Upper lobe of right lung (tissue), 1 donor: ENCODE data around the gene LGI1. TPM values are rescaled to one million over a fixed set of nuclear protein-coding genes. Genes with fewer than 3 reads are reported as not detected.
"Not testable (repeated sequence)": the region's sequence is repeated elsewhere in the genome, so short reads cannot be mapped to it uniquely, and the experiment has no call there.

Experiments
- ATAC-seq: fragments of 200-7000 bp; cut with Tn5 transposase; one replicate; pipeline ENCODE4 v1.9.1; 2020; ENCODE audit warnings: mild to moderate bottlenecking, moderate library complexity
- DNase-seq: peaks from one replicate; pipeline ENCODE4 v3.0.0-alpha.2; 2020
- H3K27ac ChIP-seq: fragments of 200-600 bp; one replicate; pipeline ENCODE4 v1.8.0; 2022
- H3K27me3 ChIP-seq: fragments of 200-600 bp; one replicate; pipeline ENCODE4 v1.8.0; 2022; ENCODE audit warnings: mild to moderate bottlenecking
- H3K36me3 ChIP-seq: fragments of 200-600 bp; one replicate; pipeline ENCODE4 v1.8.0; 2022
- H3K4me1 ChIP-seq: fragments of 200-600 bp; one replicate; pipeline ENCODE4 v1.8.0; 2022
- H3K4me3 ChIP-seq: fragments of 200-600 bp; one replicate; pipeline ENCODE4 v1.8.0; 2022; ENCODE audit warnings: mild to moderate bottlenecking
- H3K9me3 ChIP-seq: fragments of 200-600 bp; one replicate; pipeline ENCODE4 v1.8.0; 2022
- intact Hi-C: fragments of 100-400 bp; cut with DNase I; formaldehyde crosslinking; loops from one replicate; pipeline ENCODE4 v1.11.0; 2022
- total RNA-seq: library from RNA; stranded (reverse); fragmentation: NEBNext Ultra II Directional; extraction: Animal tissue kit (Norgen Biotek cat#: 25700); gene quantifications from one replicate; pipeline ENCODE4 v1.2.1, GENCODE V29; 2021
- TF ChIP-seq, protein P1 (sequence below): fragments of 200-600 bp; IDR thresholded peaks from one replicate; pipeline ENCODE4 v1.8.0; 2022; ENCODE audit warnings: antibody characterized with exemption
- donor health status: DM: no; HTN: yes; CAD: no; lungs with severe emphysema.

Gene LGI1
- total RNA-seq, 1 donor from 2014 or later, result not detected

DNA sequence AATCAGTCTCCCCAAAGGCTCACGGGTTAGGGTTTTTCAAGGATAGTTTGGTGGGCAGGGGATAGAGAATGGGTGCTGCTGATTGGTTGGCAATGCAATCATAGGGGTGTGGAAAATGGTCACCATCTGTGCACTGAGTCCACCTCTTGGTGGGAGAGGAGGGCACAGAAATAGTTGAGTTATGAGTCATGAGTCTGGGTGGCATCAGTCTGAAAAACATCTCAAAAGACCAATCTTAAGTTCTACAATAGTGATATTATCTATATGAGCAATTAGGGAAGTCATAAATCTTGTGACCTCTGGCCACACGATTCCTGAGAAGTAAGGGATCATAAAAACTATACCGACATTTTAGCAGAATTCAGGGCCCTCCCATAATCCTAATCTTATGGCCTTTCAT, 62.7 kb downstream of the LGI1 start:
- no peak overlapping the region for H3K27ac ChIP-seq
- H3K4me3 ChIP-seq, result no peak overlapping the region
- H3K4me1 ChIP-seq, result no peaks in the 10 kb centered on the region
- TF ChIP-seq, protein P1, sequence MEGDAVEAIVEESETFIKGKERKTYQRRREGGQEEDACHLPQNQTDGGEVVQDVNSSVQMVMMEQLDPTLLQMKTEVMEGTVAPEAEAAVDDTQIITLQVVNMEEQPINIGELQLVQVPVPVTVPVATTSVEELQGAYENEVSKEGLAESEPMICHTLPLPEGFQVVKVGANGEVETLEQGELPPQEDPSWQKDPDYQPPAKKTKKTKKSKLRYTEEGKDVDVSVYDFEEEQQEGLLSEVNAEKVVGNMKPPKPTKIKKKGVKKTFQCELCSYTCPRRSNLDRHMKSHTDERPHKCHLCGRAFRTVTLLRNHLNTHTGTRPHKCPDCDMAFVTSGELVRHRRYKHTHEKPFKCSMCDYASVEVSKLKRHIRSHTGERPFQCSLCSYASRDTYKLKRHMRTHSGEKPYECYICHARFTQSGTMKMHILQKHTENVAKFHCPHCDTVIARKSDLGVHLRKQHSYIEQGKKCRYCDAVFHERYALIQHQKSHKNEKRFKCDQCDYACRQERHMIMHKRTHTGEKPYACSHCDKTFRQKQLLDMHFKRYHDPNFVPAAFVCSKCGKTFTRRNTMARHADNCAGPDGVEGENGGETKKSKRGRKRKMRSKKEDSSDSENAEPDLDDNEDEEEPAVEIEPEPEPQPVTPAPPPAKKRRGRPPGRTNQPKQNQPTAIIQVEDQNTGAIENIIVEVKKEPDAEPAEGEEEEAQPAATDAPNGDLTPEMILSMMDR, result no peak
- ATAC-seq (no peak), DNase-seq (no peak)
- peaks cover 19% of the 10 kb centered on the region for H3K27me3 ChIP-seq
- intact Hi-C loops, result no loop called here
- H3K36me3 ChIP-seq, result no peaks in the 10 kb centered on the region
- no peaks in the 10 kb centered on the region for H3K9me3 ChIP-seq

DNA sequence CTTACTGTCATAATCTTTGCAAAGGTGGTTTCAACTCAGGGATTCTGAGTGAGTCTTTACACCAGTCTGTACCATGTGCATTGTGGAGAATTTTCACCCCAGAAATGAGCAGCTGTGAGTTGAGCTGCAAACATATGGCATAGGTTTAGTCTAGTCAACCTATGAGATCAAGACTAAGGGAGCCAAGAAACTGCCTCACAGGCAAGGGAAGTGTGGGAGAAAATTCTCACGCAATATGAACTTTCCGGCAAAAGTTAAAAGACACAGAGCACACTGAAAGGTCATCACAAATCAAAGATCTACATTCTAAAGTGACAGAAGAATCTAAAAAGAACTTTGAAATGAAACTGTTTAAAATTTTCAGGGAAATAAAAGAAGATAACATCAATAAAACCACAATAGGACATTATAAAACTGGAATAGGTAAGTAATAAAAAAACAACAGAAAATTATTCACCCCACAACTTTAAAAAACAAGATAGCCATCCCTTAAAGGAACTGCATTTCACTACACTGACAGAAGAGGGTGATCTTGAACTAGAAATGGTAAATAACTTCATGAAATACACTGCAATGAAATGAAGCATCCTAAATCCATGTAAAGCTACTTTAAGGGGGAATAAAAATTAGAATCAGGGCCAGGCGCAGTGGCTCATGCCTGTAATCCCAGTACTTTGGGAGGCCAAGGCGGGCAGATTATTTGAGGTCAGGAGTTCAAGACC, 63.5 kb downstream of the LGI1 start:
- Histone ChIP-seq H3K27ac (no peak overlapping the region), H3K27me3 (peaks cover 19% of the 10 kb centered on the region), H3K36me3 (no peaks in the 10 kb centered on the region), H3K9me3 (no peaks in the 10 kb centered on the region), H3K4me1 (no peaks in the 10 kb centered on the region), H3K4me3 (no peak overlapping the region)
- ATAC-seq (peak; percentile 33), DNase-seq (no peak)
- TF ChIP-seq, protein P1, result peak; percentile 55
- intact Hi-C loops, result no loop called here

GRCh38 chr10:93826355-93826754, 68.6 kb downstream of the LGI1 start:
- DNase-seq (no peak), ATAC-seq (no peak)
- no peak overlapping the region for H3K27ac ChIP-seq
- H3K4me1 ChIP-seq, result no peaks in the 10 kb centered on the region
- no peaks in the 10 kb centered on the region for H3K27me3 ChIP-seq
- no peak overlapping the region for H3K4me3 ChIP-seq
- TF ChIP-seq, protein P1, result no peak
- no peaks in the 10 kb centered on the region for H3K36me3 ChIP-seq
- intact Hi-C loops, result no loop called here
- H3K9me3 ChIP-seq, result no peaks in the 10 kb centered on the region

GRCh38 chr10:93827056-93827804, 69.5 kb downstream of the LGI1 start:
- TF ChIP-seq, protein P1, result no peak
- Histone ChIP-seq H3K4me1 (no peaks in the 10 kb centered on the region), H3K27ac (no peak overlapping the region), H3K9me3 (no peaks in the 10 kb centered on the region), H3K27me3 (no peaks in the 10 kb centered on the region), H3K36me3 (no peaks in the 10 kb centered on the region), H3K4me3 (no peak overlapping the region)
- intact Hi-C loops, result no loop called here
- no peak for ATAC-seq
- DNase-seq, result no peak

GRCh38 chr10:93831065-93831464, 73.3 kb downstream of the LGI1 start:
- DNase-seq, ATAC-seq, H3K27me3 ChIP-seq, H3K4me3 ChIP-seq, H3K27ac ChIP-seq, H3K36me3 ChIP-seq, H3K9me3 ChIP-seq, intact Hi-C loops, H3K4me1 ChIP-seq: not testable (repeated sequence)

DNA sequence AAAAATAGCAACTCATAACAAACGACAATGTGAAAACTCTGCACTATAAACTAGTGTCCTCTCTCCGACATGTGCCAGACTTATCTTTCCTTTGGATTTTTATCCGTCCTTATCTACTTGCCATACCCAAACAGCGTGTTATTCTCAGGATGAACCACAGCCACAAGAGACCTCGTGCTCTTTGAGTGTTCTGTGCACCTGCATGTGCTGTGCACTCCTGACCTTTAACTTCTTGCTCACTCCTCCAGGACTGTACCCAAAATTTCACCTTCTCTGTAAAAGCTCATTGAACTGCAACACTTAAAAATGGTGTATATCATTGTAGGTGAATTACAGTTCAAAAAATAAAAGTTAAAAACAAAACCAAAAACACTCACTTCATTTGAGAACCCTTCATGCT, 78.0 kb downstream of the LGI1 start:
- H3K4me3 ChIP-seq, result no peak overlapping the region
- no peaks in the 10 kb centered on the region for H3K4me1 ChIP-seq
- H3K9me3 ChIP-seq, result peaks cover 5% of the 10 kb centered on the region
- no peak for ATAC-seq
- no peak for DNase-seq
- no peaks in the 10 kb centered on the region for H3K27me3 ChIP-seq
- intact Hi-C loops, result no loop called here
- H3K36me3 ChIP-seq, result no peaks in the 10 kb centered on the region
- TF ChIP-seq, protein P1, result no peak
- H3K27ac ChIP-seq, result no peak overlapping the region
